Parathyroid adenoma (tissue), 2 donors: Measurements from ENCODE around the gene CTDSPL.

Experiments used
- H2AFZ ChIP-seq: fragments of 300-600 bp; sonication (generic); one replicate; pipeline ENCODE4 v1.7.0; 2017; ENCODE audit warnings: antibody characterized with exemption, mild to moderate bottlenecking
- H3K27ac ChIP-seq: fragments of 300-600 bp; sonication (generic); one replicate; pipeline ENCODE4 v1.7.0; 2017
- H3K27me3 ChIP-seq: fragments of 300-600 bp; sonication (generic); one replicate; pipeline ENCODE4 v1.7.0; 2017; ENCODE audit warnings: low read length; ENCODE audit not compliant: control insufficient read depth, insufficient read depth
- H3K36me3 ChIP-seq: fragments of 300-600 bp; sonication (generic); one replicate; pipeline ENCODE4 v1.7.0; 2017; ENCODE audit warnings: low read length; ENCODE audit not compliant: control insufficient read depth, insufficient read depth
- H3K4me1 ChIP-seq: fragments of 300-600 bp; sonication (generic); one replicate; pipeline ENCODE4 v1.7.0; 2017; ENCODE audit warnings: control low read depth
- H3K4me2 ChIP-seq: fragments of 300-600 bp; sonication (generic); one replicate; pipeline ENCODE4 v1.7.0; 2017; ENCODE audit warnings: low read length
- H3K4me3 ChIP-seq: fragments of 300-600 bp; sonication (generic); one replicate; pipeline ENCODE4 v1.7.0; 2017; ENCODE audit warnings: low read depth, low read length
- H3K79me2 ChIP-seq: fragments of 300-600 bp; sonication (generic); one replicate; pipeline ENCODE4 v1.7.0; 2017; ENCODE audit warnings: control low read depth
- H3K9ac ChIP-seq: fragments of 300-600 bp; sonication (generic); one replicate; pipeline ENCODE4 v1.7.0; 2017; ENCODE audit warnings: mild to moderate bottlenecking
- H3K9me3 ChIP-seq: fragments of 300-600 bp; sonication (generic); one replicate; pipeline ENCODE4 v1.7.0; 2017; ENCODE audit warnings: low read length; ENCODE audit not compliant: control insufficient read depth
- TF ChIP-seq, protein P1 (sequence below): fragments of 300-600 bp; sonication (generic); IDR thresholded peaks from one replicate; pipeline ENCODE4 v1.7.0; 2017; ENCODE audit warnings: antibody characterized with exemption, mild to moderate bottlenecking
- donor health status: primary hyperparathyroidism.

The CTDSPL gene

DNA sequence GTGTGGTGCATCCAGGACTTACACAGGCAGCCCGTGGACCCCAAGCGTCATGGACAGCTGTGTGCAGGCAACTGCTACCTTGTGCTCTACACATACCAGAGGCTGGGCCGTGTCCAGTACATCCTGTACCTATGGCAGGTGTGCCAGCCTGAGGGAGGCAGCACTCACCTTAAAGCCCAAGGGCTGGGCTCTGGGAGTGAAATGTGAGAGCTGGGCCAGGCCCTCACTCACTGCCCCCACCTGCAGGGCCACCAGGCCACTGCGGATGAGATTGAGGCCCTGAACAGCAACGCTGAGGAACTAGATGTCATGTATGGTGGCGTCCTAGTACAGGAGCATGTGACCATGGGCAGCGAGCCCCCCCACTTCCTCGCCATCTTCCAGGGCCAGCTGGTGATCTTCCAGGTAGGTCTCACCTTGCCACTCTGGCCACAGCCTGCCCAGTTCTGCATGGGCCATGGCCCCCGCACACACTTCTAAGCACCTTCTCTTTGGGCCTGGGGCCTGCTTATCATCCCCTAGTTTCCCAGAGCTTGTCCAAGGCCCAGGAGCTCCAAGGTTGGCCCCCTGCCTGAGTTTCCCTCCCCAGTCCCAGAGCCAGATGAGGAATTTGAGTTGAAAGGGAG lies 139.9 kb downstream of the CTDSPL start:
- Histone ChIP-seq H2AFZ (no peak overlapping the region), H3K9me3 (no peaks in the 10 kb centered on the region), H3K4me2 (no peak overlapping the region), H3K27ac (no peak overlapping the region), H3K79me2 (no peaks in the 10 kb centered on the region), H3K4me1 (peaks cover 5% of the 10 kb centered on the region), H3K36me3 (no peaks in the 10 kb centered on the region), H3K9ac (no peak overlapping the region), H3K4me3 (no peak overlapping the region), H3K27me3 (no peaks in the 10 kb centered on the region)
- TF ChIP-seq, protein P1, sequence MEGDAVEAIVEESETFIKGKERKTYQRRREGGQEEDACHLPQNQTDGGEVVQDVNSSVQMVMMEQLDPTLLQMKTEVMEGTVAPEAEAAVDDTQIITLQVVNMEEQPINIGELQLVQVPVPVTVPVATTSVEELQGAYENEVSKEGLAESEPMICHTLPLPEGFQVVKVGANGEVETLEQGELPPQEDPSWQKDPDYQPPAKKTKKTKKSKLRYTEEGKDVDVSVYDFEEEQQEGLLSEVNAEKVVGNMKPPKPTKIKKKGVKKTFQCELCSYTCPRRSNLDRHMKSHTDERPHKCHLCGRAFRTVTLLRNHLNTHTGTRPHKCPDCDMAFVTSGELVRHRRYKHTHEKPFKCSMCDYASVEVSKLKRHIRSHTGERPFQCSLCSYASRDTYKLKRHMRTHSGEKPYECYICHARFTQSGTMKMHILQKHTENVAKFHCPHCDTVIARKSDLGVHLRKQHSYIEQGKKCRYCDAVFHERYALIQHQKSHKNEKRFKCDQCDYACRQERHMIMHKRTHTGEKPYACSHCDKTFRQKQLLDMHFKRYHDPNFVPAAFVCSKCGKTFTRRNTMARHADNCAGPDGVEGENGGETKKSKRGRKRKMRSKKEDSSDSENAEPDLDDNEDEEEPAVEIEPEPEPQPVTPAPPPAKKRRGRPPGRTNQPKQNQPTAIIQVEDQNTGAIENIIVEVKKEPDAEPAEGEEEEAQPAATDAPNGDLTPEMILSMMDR = no peak

DNA sequence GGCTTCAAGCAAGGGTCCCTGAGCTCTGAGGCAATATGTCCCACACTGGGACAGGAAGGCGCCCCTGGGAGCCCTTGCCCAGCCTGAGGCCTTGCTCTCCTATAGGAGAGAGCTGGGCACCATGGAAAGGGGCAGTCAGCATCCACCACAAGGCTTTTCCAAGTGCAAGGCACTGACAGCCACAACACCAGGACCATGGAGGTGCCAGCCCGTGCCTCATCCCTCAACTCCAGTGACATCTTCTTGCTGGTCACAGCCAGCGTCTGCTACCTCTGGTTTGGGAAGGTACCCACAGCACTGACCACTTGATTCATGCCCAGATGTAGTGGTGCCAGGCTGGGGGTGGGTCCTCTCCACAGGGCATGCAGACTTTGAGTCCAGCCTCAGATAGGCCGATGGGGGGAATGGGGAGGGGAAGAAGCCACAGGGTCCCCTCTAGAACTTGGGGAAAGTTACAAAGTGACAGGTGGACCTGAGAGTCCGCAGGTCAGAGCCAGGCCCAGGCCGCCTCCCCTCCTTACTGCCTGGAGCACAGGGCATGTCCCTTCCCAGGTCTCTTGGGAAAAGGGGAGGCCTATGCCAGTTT lies 140.7 kb downstream of the CTDSPL start:
- Histone ChIP-seq H3K4me1 (peaks cover 5% of the 10 kb centered on the region), H3K27me3 (no peaks in the 10 kb centered on the region), H2AFZ (no peak overlapping the region), H3K36me3 (no peaks in the 10 kb centered on the region), H3K79me2 (no peaks in the 10 kb centered on the region), H3K4me2 (no peak overlapping the region), H3K27ac (no peak overlapping the region), H3K4me3 (no peak overlapping the region), H3K9ac (no peak overlapping the region), H3K9me3 (no peaks in the 10 kb centered on the region)
- TF ChIP-seq, protein P1 = no peak

DNA sequence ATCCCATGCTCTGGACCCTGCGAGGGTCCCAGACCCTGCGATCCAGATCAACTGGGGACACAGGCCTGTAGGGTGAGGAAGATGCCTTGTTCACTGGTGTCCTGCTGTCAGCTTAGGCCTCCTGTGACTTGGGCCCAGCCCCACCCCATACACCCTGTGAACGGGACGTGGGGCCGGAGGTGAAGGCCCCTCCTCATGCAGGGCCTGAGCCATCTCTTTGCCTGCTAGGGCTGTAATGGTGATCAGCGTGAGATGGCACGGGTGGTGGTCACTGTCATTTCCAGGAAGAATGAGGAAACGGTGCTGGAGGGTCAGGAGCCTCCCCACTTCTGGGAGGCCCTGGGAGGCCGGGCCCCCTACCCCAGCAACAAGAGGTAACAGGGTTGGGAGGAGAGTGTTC lies 141.3 kb downstream of the CTDSPL start:
- Histone ChIP-seq H2AFZ (no peak overlapping the region), H3K4me1 (peaks cover 5% of the 10 kb centered on the region), H3K4me3 (no peak overlapping the region), H3K27ac (no peak overlapping the region), H3K36me3 (no peaks in the 10 kb centered on the region), H3K9ac (no peak overlapping the region), H3K4me2 (no peak overlapping the region), H3K79me2 (no peaks in the 10 kb centered on the region), H3K9me3 (no peaks in the 10 kb centered on the region), H3K27me3 (no peaks in the 10 kb centered on the region)
- TF ChIP-seq, protein P1 = no peak

DNA sequence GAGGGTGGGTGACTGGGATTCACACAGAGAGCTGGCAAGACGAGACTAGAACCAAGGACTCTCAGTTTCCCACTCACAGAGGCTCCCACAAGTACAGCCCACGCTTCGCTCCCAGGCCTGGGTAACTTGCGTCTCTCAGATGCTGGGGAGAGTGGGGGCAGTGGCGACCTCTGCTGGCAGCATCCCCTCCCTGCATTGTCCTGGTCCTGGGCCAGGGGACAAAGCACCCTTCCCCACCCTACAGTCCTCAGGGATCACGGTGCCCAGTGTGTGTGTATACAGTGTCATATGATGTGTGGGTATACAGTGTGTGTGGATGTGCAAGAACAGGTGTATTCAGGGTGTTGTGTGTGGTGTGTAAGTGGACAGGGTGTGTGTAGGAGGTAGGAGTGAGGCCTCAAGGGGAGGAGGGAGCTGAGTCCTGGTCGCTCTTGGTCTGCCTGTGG lies 141.7 kb downstream of the CTDSPL start:
- Histone ChIP-seq H3K27me3 (no peaks in the 10 kb centered on the region), H3K4me2 (no peak overlapping the region), H3K9ac (no peak overlapping the region), H3K9me3 (no peaks in the 10 kb centered on the region), H3K4me3 (no peak overlapping the region), H3K79me2 (no peaks in the 10 kb centered on the region), H3K4me1 (peaks cover 5% of the 10 kb centered on the region), H2AFZ (no peak overlapping the region), H3K27ac (no peak overlapping the region), H3K36me3 (no peaks in the 10 kb centered on the region)
- TF ChIP-seq, protein P1 = peak; percentile 52
